Activated CD4-positive, alpha-beta T cell treated with anti-CD3 and anti-CD28 coated beads for 24 hours (primary cell): Measurements from ENCODE around the gene NSUN5.
"Not testable (repeated sequence)": the region's sequence is repeated elsewhere in the genome, so short reads cannot be mapped to it uniquely, and the experiment has no call there.

Experiments
- DNase-seq, 2 donors: peaks; one replicate each; pipeline ENCODE4 v3.0.0-alpha.2; 2020; ENCODE audit warnings: low read depth in 2 of 2

The NSUN5 gene

GRCh38 chr7:73308665-73309214 lies at the start of gene NSUN5:
TSS of gene NSUN5 (minus strand) at chr7:73308826. CDS start at chr7:73308790, 36 bp downstream.
- DNase-seq: peak; percentile 82 to 86

- DNase-seq: no peak
Measured at GRCh38 chr7:73356159-73356558, 47.5 kb upstream of the NSUN5 start.

- no peak for DNase-seq
Measured at GRCh38 chr7:73354821-73355220, 46.2 kb upstream of the NSUN5 start.

GRCh38 chr7:73354196-73354595 lies 45.6 kb upstream of the NSUN5 start:
- DNase-seq: no peak

- DNase-seq: no peak
Measured at GRCh38 chr7:73353243-73353642, 44.6 kb upstream of the NSUN5 start.

GRCh38 chr7:73352784-73353183 lies 44.2 kb upstream of the NSUN5 start:
- no peak for DNase-seq

- no peak for DNase-seq
Measured at GRCh38 chr7:73351447-73352167, 43.0 kb upstream of the NSUN5 start.

- no peak for DNase-seq
Measured at GRCh38 chr7:73350306-73351068, 41.9 kb upstream of the NSUN5 start.

- DNase-seq: no peak
Measured at GRCh38 chr7:73349763-73350162, 41.1 kb upstream of the NSUN5 start.

- DNase-seq: no peak
Measured at GRCh38 chr7:73345951-73346350, 37.3 kb upstream of the NSUN5 start.

- DNase-seq: no peak
Measured at GRCh38 chr7:73345538-73345937, 36.9 kb upstream of the NSUN5 start.

- DNase-seq: no peak
Measured at GRCh38 chr7:73343671-73344380, 35.2 kb upstream of the NSUN5 start.

- no peak for DNase-seq
Measured at GRCh38 chr7:73342645-73343044, 34.0 kb upstream of the NSUN5 start.

- no peak for DNase-seq
Measured at GRCh38 chr7:73341877-73342276, 33.3 kb upstream of the NSUN5 start.

- no peak for DNase-seq
Measured at GRCh38 chr7:73340514-73340913, 31.9 kb upstream of the NSUN5 start.

GRCh38 chr7:73338321-73338720 lies 29.7 kb upstream of the NSUN5 start:
- DNase-seq: no peak

- DNase-seq: no peak
Measured at GRCh38 chr7:73332447-73332846, 23.8 kb upstream of the NSUN5 start.

- DNase-seq: no peak
Measured at GRCh38 chr7:73330772-73331171, 22.1 kb upstream of the NSUN5 start.

- DNase-seq: no peak
Measured at GRCh38 chr7:73329861-73330581, 21.4 kb upstream of the NSUN5 start.

- no peak for DNase-seq
Measured at GRCh38 chr7:73328696-73329095, 20.1 kb upstream of the NSUN5 start.

- not testable (repeated sequence) for DNase-seq
Measured at GRCh38 chr7:73327922-73328321, 19.3 kb upstream of the NSUN5 start, which contains the start of the genes FKBP6 and TRIM50. TSS of gene FKBP6 (plus strand) at chr7:73328161. CDS start at chr7:73328429, 268 bp downstream. TSS of gene TRIM50 (minus strand) at chr7:73328082. CDS start at chr7:73324787, 3,295 bp downstream.
